Measurements from ENCODE around the gene ARPC5.

DNA sequence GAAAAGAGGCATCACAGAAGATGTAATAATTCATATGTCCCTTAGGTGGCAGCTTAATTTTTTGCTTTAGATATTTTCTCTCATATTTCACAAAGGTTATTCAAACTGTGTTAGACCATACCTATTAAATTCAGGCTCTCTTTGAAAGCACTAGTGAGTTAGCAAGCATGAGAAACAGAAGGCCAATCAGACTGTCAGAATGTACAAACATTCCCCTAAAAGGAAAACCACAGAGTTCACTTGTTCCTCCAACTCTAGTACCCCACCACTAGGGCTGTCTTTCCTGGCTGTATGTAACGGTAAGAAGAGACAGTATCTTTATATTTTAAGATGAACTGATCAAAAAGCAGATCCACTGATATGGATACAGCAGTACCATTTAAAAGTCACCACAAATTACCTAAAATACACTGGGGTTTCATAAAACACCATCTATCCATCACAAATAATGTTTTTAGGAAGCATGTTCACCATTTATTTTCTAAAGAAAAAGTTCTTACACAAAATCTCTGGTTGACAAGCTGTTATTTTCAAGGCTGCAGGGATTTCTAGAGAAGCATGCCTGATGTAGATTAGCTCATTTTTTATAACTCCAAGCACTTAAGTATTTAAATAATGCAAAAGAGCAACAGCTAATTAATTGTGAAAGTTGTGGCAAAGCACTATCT, 1.8 kb downstream of the ARPC5 start:
- TF ChIP-seq POLR2A (IDR thresholded peaks at IDR 0.05; ENCODE audit: low read length) (no peak), GATA1 (IDR thresholded peaks at IDR 0.05; ENCODE audit: low read depth, low read length) (no peak)

Data from erythroblast (primary cell).